Hematopoietic multipotent progenitor cell (in vitro differentiated cells): ENCODE results near the gene MUTYH. TPM values are rescaled to one million over a fixed set of nuclear protein-coding genes. Genes with fewer than 3 reads are reported as not detected.
A peak's percentile ranks its signal among the peaks of the same experiment; 100 is the strongest.
"Not testable (repeated sequence)": the region's sequence is repeated elsewhere in the genome, so short reads cannot be mapped to it uniquely, and the experiment has no call there.

Experiments used
- DNase-seq, 3 donors: peaks; one replicate each; pipeline ENCODE4 v3.0.0-alpha.2; 2011 to 2015; ENCODE audit warnings: low read depth in 2 of 3, low spot score in 2 of 3
- total RNA-seq: library from RNA; depleted of rRNA; stranded (reverse); fragments of >200 nt; gene quantifications from one replicate; pipeline ENCODE4 v1.2.3, GENCODE V29; 2012

MUTYH gene
- total RNA-seq, 1 donor, result 66.0 TPM

- no peak for DNase-seq
These were observed 14.3 kb downstream of the MUTYH start for GRCh38 chr1:45325851-45326506.

DNA sequence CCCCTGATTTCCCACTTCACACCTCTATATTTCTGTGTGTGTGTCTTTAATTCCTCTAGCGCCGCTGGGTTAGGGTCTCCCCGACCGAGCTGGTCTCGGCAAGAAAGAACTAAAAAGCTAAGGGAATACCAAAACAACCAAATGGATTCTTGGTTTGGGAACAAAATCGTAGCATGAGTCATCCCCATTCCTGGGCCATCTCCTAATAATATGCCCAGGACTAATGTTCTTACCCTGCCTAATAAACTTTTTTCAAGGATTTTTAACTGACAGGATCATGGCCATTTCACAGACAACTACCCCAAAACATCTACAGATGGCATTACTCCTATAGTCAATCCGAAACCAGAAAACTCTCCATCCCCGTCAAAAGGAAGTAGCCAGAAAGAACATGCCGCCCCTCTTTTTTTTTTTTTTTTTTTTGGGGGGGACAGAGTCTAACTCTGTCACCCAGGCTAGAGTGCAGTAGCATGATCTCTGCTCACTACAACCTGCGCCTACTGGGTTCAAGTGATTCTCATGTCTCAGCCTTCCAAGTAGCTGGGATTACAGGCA, 17.7 kb downstream of the MUTYH start:
- DNase-seq, result no peak

- no peak for DNase-seq
These were observed 18.8 kb downstream of the MUTYH start for GRCh38 chr1:45321444-45321843.

- DNase-seq, result no peak
These were observed 20.5 kb downstream of the MUTYH start for GRCh38 chr1:45319761-45320160.

DNA sequence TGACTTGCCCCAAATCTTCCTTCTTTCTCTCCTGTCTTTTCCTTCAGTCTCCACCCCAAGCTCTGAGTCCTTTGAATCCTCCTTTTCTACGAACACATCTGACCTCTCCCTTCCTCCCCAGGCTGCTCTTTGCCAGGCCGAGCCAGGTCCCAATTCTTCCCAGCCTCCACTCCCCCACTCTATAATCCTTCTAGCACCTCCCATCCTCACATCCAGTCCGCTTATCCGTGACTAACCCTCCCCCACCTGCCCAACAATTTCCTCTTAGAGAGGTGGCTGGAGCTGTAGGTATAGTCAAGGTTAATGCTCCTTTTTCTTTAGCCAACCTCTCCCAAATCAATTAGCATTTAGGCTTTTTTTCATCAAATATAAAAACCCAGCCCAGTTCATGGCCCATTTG, 23.1 kb downstream of the MUTYH start:
- DNase-seq, result no peak

DNA sequence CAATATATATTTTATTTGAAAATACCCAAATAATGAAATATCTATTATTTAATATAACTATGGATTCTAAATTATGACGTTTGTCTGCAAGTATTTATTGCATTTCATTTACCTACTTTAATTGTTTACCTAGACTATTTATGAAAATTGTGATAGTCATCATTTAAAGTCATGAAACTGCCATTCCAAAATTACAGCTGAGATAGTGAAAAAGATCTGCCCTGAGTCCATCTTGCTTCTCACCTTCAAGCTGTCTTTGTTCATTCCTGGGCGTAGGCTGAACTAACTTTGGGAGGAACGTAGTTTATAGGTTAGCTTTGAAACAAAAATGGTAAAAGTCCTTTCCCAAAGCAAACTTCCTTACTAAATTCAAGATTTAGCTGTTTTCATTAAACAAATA, 26.0 kb downstream of the MUTYH start:
- no peak for DNase-seq

DNA sequence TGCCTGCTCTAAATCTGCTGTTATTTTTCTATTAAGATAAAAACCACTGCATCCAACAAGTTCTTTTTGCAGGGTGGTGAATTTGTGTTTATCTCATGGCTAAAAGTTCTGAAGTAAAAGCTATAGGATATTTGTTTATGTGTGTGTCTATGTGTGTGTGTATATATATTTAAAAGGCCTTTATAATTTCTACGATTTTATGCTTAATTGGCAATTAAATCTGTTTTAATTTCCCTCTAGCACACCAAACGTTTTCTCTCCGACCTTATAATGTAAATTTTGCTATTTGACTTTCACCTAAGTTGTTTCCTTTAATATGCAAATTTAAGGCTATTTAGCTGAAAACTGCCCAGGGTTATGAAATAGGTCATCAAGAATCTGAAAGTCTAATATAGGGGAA, 33.3 kb downstream of the MUTYH start:
- no peak for DNase-seq

DNA sequence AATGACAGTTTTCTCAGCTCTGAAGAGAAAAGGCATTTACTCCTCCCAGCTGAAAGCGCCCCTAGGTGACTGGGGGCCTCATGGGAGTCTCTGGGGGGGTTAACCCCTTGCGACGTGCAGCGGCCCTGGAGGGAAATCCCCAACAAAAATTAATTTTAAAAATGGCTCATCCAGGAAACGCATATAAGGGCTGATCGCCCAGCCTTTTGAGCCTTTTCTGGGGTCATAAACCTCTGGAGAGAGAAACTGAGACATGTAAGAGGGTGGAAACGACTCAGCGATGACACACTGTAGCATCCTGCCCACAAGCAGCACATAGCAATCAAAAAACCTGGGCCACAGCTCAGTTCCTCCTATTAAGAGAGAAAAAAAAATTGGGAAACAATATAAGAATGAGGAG, 33.9 kb downstream of the MUTYH start:
- DNase-seq, result no peak

GRCh38 chr1:45305231-45305630, 35.0 kb downstream of the MUTYH start:
- DNase-seq, result no peak

DNA sequence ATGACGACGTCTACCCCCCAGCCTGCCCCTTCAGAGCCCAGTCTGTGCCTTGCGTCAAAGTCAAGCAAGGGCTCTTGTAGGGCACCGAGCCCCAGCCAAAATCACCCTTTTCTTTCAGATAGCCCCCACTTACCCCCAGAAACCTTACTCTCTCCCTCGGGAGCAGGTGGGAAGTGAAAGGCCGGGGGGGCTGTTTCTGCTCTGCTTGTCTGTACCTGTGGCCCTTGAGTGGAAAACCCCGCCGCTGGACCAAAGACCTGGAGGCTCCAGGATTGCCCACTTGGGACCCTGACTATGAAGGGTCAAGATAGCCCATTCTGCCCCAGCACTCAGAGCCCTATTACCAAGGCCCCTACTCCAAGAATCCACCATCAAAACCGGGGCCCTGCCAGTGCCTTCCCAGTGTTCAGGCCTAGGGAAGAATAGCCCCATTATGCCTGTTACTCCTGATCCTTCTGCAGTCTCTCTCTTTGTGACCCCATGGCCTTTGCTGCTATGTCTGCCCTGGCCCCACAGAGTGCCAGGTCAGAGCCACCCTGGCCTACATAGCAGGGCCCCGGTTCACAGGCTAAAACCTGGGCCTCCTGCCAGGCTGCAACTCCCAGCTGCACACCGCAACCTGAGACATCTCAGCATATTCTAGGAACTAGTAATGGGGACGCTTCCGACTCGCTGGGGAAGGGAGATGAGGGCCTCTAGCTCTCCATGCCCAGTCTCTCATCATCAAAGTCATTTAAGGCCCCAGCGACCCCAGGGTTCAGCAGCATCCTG, 35.7 kb downstream of the MUTYH start:
- DNase-seq, result peak in 1 of 3 donors; percentile 9

DNA sequence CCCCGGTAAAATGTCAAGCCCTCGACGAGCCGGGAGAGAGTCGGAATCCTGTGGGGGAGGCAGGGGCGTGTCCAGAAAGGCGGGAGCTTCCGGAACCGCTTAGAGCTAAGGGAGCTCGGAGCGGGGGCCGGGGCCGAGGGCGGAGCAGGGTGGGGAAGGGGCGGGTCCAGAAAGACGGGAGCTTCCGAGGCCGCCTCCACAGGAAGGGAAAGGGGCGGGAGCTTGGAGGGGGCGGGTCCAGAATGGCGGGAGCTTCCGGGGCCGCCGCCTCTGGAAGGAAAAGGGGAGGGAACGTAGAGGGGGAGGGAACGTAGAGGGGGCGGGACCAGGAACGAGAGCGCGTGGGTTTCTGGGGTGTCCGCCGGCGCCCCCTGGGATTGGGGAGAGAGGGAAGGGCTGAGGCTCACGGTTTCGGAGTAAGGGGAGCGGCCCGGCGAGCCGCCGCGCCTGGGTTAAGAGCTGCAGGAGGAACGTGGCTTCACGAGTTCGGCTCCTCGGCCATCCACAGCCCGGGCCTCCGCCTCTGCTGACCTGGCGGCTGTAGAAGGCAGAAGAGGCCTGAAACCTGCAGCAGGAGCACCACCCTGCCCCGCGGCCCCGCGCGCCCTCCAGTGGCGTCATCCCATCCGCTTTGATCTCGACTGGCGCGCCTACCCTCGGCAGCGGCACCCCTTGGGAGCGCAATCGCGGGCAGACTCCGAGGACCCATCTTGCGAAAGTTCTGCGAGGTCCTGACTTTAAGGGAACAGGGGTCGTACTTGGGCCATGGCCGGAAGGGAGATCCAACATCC, 36.5 kb downstream of the MUTYH start:
- peak; percentile 92 to 98 (median 97) for DNase-seq

- no peak for DNase-seq
These were observed 37.6 kb downstream of the MUTYH start for GRCh38 chr1:45302505-45303150.

GRCh38 chr1:45300669-45300997, 39.6 kb downstream of the MUTYH start:
- DNase-seq, result no peak

DNA sequence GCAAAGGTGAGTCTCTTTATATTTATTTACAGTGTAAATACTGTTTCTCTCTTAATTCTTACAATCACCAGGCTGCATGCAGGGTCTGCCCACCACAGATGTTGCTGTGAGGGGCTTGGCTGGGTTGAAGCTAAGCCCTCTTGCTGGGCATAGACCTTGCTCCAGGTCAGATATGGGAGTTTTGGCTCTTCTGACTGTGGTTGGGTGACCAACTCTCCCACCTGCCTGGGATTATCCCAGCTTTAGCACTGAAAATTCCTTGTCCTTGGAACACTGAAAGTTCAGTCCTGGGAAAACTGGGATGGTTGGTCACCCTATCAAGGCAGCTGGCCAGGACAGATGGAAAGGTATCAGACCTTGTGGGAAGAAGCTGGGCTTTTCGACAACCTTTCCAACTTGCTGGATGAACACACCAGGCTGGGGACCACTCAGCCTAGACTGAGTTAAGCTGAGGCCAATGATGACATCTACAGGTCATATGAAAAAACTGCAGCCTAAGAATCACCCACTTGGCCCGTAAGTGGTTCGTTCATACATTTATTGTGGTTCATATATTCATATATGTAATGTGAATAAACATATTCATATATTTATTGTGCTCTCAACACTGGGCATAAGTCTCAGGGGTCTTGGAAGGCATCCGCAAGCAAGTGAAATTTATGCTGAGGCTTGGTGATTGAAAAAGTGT, 40.1 kb downstream of the MUTYH start:
- peak; percentile 29 to 88 (median 62) for DNase-seq

DNA sequence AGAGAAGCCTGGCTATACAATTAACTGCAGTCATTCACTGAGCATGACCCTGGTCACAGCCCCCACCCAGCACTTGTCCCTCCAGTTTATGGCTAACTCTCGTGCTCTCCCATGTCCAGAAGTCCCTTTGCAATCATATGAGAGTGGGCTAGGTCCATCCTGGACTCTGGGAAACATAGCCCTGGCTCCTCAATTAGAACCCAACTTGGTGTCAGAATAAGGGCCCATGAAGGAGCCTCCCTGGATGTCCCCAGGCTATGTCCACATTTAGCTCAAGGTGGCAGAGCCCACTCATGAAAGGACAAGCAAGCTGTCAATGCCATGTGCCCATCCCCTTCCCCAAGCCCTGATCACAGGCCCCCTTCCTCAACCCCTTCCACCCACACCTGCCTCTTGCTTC, 40.9 kb downstream of the MUTYH start:
- no peak for DNase-seq

- no peak for DNase-seq
These were observed 42.4 kb downstream of the MUTYH start for GRCh38 chr1:45297666-45298356.

DNA sequence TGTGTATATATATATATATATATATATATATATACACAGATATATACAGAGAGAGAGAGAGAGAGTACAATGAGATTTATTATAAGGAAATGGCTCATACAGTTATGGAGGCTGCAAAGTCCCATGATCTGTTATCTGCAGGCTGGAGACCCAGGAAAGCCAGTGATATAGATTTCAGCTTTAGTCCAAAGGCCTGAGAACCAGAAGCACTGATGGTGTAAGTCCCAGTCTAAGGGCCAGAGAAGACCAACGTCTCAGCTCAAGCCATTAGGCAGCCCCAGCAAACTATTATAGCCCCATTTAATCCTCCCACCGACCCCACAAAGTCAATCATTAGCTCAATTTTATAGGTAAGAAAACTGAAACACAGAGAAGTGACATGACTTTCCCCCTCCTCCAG, 48.5 kb downstream of the MUTYH start:
- DNase-seq, result no peak

GRCh38 chr1:45291002-45291401, 49.2 kb downstream of the MUTYH start:
- DNase-seq, result not testable (repeated sequence)

GRCh38 chr1:45286521-45286920, 53.7 kb downstream of the MUTYH start:
- not testable (repeated sequence) for DNase-seq

GRCh38 chr1:45284858-45285257, 55.4 kb downstream of the MUTYH start:
- DNase-seq, result not testable (repeated sequence)
